ENCODE measurements around the gene F11R. TPM values are rescaled to one million over a fixed set of nuclear protein-coding genes. Genes with fewer than 3 reads are reported as not detected.
A peak's percentile ranks its signal among the peaks of the same experiment; 100 is the strongest.

The F11R gene
- total and polyA plus RNA-seq, 8 donors: 76.9 to 164 (median 100) TPM

DNA sequence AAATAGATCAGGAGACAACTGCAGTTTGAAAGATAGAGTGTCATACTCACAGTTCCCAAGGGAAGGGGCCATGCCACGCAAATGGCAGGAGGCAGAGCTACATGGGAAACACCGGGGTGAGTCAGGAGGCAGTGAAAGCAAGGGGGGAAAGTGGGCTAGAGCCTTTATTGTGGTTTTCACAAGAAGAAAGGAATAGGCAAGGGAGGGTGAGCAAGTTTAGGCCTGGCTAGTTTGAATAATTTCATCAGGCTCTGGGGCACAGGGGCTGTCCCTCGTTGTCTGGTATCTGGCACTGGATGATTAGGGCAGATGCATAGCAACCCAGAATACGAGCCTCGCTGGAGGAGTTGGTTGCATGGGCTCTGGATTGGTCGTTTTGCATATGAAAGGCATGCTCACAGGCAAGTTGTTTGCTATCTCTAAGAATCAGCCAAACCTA is 49.3 kb downstream of the F11R start:
- Histone ChIP-seq H3K36me3 (no peaks in the 10 kb centered on the region), H3K9me3 (no peaks in the 10 kb centered on the region), H3K4me1 (no peaks in the 10 kb centered on the region), H3K27me3 (peaks cover 0 to 6% of the 10 kb centered on the region in 2 donors), H3K4me3 (no peak overlapping the region), H3K27ac (no peak overlapping the region)
- ATAC-seq (no peak), DNase-seq (no peak)
- TF ChIP-seq, protein P1, sequence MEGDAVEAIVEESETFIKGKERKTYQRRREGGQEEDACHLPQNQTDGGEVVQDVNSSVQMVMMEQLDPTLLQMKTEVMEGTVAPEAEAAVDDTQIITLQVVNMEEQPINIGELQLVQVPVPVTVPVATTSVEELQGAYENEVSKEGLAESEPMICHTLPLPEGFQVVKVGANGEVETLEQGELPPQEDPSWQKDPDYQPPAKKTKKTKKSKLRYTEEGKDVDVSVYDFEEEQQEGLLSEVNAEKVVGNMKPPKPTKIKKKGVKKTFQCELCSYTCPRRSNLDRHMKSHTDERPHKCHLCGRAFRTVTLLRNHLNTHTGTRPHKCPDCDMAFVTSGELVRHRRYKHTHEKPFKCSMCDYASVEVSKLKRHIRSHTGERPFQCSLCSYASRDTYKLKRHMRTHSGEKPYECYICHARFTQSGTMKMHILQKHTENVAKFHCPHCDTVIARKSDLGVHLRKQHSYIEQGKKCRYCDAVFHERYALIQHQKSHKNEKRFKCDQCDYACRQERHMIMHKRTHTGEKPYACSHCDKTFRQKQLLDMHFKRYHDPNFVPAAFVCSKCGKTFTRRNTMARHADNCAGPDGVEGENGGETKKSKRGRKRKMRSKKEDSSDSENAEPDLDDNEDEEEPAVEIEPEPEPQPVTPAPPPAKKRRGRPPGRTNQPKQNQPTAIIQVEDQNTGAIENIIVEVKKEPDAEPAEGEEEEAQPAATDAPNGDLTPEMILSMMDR (IDR thresholded peaks at IDR 0.05): no peak
- intact Hi-C loops (cut with DNase I): no loop called here

DNA sequence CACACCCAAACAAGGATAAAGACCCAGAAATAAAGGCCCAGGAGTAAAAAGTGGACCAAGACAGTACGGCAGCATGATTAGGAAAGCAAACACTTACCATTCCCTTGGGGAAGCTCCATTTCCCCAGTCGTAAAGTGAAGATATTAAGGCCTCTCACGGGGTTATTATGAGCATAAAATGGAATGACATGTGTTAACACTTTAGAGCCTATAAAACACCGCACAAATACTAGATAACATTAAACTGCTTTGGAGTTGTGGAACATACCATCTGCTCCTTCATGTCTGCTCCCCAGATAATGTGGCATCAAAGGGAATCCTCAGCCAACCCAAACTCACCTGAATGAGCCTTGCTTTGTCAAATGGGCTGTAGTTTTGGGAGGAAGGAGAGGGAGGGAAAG is 57.4 kb downstream of the F11R start:
- TF ChIP-seq, protein P1 (IDR thresholded peaks at IDR 0.05): no peak
- Histone ChIP-seq H3K27ac (no peak overlapping the region), H3K36me3 (no peaks in the 10 kb centered on the region), H3K9me3 (no peaks in the 10 kb centered on the region), H3K4me3 (no peak overlapping the region), H3K27me3 (no peaks in the 10 kb centered on the region), H3K4me1 (no peaks in the 10 kb centered on the region)
- intact Hi-C loops (cut with DNase I): no loop called here
- ATAC-seq: no peak
- DNase-seq: no peak

DNA sequence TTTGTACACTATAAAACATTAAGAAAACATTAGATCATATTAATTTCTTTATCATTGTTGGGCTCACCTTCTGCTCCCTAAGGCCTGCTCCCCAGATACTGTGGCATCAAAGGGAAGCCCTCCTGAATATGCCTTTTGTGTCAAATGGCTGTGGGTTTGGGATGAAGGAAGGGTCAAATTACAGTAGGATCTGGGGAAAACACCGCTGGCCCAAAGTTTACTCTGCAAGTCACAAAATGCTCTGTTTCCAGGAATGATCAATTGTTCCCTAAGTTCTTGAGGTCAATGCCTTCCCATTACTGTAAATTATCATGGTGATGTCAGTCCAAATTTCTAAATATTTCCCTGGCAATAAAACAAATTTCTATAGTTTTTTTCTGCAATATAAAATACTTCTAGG is 59.5 kb downstream of the F11R start:
- Histone ChIP-seq H3K4me3 (no peak overlapping the region), H3K4me1 (no peaks in the 10 kb centered on the region), H3K27ac (no peak overlapping the region), H3K9me3 (no peaks in the 10 kb centered on the region), H3K27me3 (no peaks in the 10 kb centered on the region), H3K36me3 (no peaks in the 10 kb centered on the region)
- DNase-seq (no peak), ATAC-seq (no peak)
- TF ChIP-seq, protein P1 (IDR thresholded peaks at IDR 0.05): no peak
- intact Hi-C loops (cut with DNase I): no loop called here

DNA sequence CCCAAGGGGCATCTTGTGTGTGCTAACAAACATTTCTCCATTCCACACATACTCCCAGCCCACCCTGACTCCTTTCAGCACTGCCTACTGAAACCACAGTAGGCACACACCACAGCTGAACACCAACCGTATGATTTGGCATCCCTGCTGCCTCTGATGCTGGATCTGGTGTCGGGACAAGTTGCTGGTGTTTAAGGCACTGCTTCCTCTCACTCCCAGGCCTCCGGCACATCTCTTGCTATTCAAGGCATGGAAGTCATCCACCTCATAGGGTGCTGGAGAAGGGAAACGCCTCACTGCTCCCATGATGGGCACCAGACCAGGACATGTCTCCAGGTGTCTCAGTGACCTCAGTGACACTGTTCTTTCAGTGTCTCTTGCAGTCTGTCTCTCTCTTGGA is 64.0 kb downstream of the F11R start:
- no peak for ATAC-seq
- H3K9me3 ChIP-seq: no peaks in the 10 kb centered on the region
- H3K27me3 ChIP-seq: no peaks in the 10 kb centered on the region
- H3K36me3 ChIP-seq: no peaks in the 10 kb centered on the region
- H3K4me3 ChIP-seq: no peak overlapping the region
- DNase-seq: no peak
- no peaks in the 10 kb centered on the region for H3K4me1 ChIP-seq
- TF ChIP-seq, protein P1 (IDR thresholded peaks at IDR 0.05): no peak
- H3K27ac ChIP-seq: no peak overlapping the region
- intact Hi-C loops (cut with DNase I): no loop called here

DNA sequence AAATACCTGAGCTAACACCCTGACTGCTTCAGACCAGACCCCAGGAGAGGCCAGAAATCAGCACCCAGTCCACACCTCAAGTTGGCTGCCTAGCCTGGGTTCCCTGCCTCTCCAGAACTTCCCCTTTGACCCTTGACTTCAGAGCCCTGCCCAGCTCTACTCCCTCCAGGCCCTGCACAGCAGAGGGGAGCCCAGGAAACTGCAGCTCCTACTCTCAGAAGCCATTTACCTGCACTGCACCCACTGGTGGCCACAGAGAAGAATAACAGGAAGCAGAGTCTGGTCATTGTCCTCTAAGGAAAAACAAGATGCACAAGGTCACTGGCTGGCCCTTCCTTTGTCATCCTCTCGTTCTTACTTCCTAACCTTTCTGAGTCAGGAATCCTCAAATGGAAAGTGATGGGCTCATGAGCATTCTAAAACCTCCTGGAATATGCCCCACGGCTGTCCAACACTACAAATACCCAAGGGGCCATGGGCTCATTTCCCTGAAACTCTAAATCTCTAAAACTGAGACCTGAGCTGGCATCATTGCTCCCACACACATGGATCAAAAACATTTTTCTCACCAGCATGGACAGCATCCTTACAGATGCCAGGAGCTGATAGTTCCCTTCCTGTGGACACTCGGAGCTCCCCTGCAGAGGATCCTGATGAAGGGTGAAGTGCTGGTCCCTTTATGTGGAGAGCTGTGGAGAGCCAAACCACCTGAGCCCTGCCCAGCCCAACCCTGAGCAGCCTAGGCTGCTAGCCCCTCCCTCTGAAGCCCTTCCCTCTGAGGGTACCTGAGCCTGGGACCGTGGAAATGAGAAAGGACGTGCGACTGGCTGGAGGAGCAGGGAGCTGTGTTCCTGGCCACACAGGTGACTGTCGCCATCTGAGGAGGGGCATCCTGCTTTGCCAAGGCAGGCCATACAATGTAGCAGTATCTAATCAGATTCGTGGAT is 66.5 kb downstream of the F11R start, which contains the start of gene ITLN2:
Gene ITLN2 (minus strand): TSS at position 652 of the 947 bp plus-strand sequence. CDS start 68 bp downstream, at position 584.
- DNase-seq (peak in 1 of 4 donors; percentile 12), ATAC-seq (peak; percentile 77)

More for the DNA sequence above, 66.5 kb downstream of the F11R start, which contains the start of gene ITLN2:
- H3K4me3 ChIP-seq: no peak within 1 kb of the TSS
- intact Hi-C loops (cut with DNase I): loop anchor here in 1 of 2 donors (5.0 kb wide), 1 partner anchor 117 kb away; no protein-coding TSS in a partner anchor
- no peaks in the 10 kb centered on the region for H3K4me1 ChIP-seq
- no peaks in the 10 kb centered on the region for H3K9me3 ChIP-seq
- no peaks in the 10 kb centered on the region for H3K36me3 ChIP-seq
- no peak within 1 kb of the TSS for H3K27ac ChIP-seq
- H3K27me3 ChIP-seq: no peaks in the 10 kb centered on the region
- TF ChIP-seq, protein P1 (IDR thresholded peaks at IDR 0.05): peak; percentile 43 to 55

Data from left lung (tissue), 10 donors.